Measurements from ENCODE around the gene RUSF1.
"Not testable (repeated sequence)": the region's sequence is repeated elsewhere in the genome, so short reads cannot be mapped to it uniquely, and the experiment has no call there.

The RUSF1 gene

GRCh38 chr16:31504159-31504558, 4.0 kb downstream of the RUSF1 start:
- TF ChIP-seq, protein P1, sequence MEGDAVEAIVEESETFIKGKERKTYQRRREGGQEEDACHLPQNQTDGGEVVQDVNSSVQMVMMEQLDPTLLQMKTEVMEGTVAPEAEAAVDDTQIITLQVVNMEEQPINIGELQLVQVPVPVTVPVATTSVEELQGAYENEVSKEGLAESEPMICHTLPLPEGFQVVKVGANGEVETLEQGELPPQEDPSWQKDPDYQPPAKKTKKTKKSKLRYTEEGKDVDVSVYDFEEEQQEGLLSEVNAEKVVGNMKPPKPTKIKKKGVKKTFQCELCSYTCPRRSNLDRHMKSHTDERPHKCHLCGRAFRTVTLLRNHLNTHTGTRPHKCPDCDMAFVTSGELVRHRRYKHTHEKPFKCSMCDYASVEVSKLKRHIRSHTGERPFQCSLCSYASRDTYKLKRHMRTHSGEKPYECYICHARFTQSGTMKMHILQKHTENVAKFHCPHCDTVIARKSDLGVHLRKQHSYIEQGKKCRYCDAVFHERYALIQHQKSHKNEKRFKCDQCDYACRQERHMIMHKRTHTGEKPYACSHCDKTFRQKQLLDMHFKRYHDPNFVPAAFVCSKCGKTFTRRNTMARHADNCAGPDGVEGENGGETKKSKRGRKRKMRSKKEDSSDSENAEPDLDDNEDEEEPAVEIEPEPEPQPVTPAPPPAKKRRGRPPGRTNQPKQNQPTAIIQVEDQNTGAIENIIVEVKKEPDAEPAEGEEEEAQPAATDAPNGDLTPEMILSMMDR (IDR thresholded peaks at IDR 0.05; ENCODE audit: extremely low read depth, insufficient read depth, missing control alignments): no peak
- DNase-seq (ENCODE audit: low spot score): no peak
- in situ Hi-C loops (cut with MboI; ENCODE audit: low pct_unique_long_range_greater_than_20kb, low sequenced_read_pairs, unreplicated experiment): loop anchor here (25.0 kb wide), 1 partner anchor 208 kb away; a partner anchor contains a TSS

- in situ Hi-C loops (cut with MboI; ENCODE audit: low pct_unique_long_range_greater_than_20kb, low sequenced_read_pairs, unreplicated experiment): loop anchor here (25.0 kb wide), 1 partner anchor 209 kb away; a partner anchor contains a TSS
Measured at GRCh38 chr16:31503555-31503954, 4.6 kb downstream of the RUSF1 start.

DNA sequence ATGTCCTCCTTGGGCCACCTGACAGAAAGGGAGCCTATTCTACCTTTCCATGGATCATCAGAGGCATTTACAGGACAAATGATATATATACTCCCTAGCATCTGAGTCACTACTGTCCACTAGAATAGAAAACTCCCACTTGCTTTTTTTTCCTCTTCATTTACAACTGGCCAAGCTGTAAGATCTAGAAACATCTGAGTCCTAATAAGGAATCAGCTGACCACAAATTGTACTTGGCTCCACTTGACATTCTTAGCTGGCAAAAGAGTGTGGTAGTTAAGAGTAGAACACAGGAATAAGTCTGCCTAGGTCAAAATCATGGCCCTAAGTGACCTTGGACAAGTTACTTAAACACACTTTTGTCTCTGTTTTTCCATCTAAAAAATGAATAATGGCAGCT, 5.2 kb downstream of the RUSF1 start:
- no peak for DNase-seq (ENCODE audit: low spot score)
- in situ Hi-C loops (cut with MboI; ENCODE audit: low pct_unique_long_range_greater_than_20kb, low sequenced_read_pairs, unreplicated experiment): loop anchor here (25.0 kb wide), 1 partner anchor 209 kb away; a partner anchor contains a TSS
- TF ChIP-seq, protein P1 (IDR thresholded peaks at IDR 0.05; ENCODE audit: extremely low read depth, insufficient read depth, missing control alignments): no peak

More at GRCh38 chr16:31503555-31503954, 4.6 kb downstream of the RUSF1 start:
- DNase-seq (ENCODE audit: low spot score): not testable (repeated sequence)

- in situ Hi-C loops (cut with MboI; ENCODE audit: low pct_unique_long_range_greater_than_20kb, low sequenced_read_pairs, unreplicated experiment): loop anchor here (25.0 kb wide), 1 partner anchor 210 kb away; a partner anchor contains a TSS
- TF ChIP-seq, protein P1 (IDR thresholded peaks at IDR 0.05; ENCODE audit: extremely low read depth, insufficient read depth, missing control alignments): no peak
- DNase-seq (ENCODE audit: low spot score): no peak
Measured at GRCh38 chr16:31501966-31502348, 6.2 kb downstream of the RUSF1 start.

DNA sequence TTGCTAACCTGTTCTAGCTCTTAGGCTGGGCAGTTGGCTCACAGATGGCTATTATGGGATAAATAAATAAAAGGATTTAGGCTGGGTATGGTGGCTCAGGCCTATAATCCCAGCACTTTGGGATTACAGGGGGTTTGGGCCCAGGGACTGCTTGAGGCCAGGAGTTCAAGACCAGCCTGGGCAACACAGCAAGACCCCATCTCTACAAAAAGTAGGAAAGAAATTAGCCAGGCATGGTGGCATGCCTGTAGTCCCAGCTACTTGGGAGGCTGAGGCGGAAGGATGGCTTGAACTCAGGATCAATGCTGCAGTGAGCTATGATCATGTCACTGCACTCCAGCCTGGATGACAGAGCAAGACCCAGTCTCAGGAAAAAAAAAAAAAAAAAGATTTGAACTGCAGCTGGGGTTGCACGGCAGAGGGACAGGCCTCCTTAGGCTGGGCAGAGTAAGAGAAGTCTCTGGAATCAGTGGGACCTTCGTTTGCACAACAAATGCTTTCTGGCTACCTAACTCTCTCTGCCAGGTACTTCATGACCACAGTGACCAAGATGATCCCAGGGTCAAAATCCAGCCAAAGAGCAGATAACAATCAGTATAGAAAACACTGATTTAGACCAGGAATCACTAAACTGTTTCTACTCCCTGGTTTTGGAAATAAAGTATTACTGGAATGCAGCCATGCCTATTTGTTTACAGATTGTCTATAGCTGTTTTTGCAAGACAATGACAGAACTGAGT, 6.8 kb downstream of the RUSF1 start:
- in situ Hi-C loops (cut with MboI; ENCODE audit: low pct_unique_long_range_greater_than_20kb, low sequenced_read_pairs, unreplicated experiment): loop anchor here (25.0 kb wide), 1 partner anchor 211 kb away; a partner anchor contains a TSS
- TF ChIP-seq, protein P1 (IDR thresholded peaks at IDR 0.05; ENCODE audit: extremely low read depth, insufficient read depth, missing control alignments): no peak
- no peak for DNase-seq (ENCODE audit: low spot score)

GRCh38 chr16:31499928-31500327, 8.3 kb downstream of the RUSF1 start:
- TF ChIP-seq, protein P1 (IDR thresholded peaks at IDR 0.05; ENCODE audit: extremely low read depth, insufficient read depth, missing control alignments): no peak
- DNase-seq (ENCODE audit: low spot score): no peak
- in situ Hi-C loops (cut with MboI; ENCODE audit: low pct_unique_long_range_greater_than_20kb, low sequenced_read_pairs, unreplicated experiment): loop anchor here (25.0 kb wide), 1 partner anchor 212 kb away; a partner anchor contains a TSS

- in situ Hi-C loops (cut with MboI; ENCODE audit: low pct_unique_long_range_greater_than_20kb, low sequenced_read_pairs, unreplicated experiment): no loop called here
Measured at GRCh38 chr16:31498493-31498892, 9.7 kb downstream of the RUSF1 start.

More at GRCh38 chr16:31498493-31498892, 9.7 kb downstream of the RUSF1 start:
- TF ChIP-seq, protein P1 (IDR thresholded peaks at IDR 0.05; ENCODE audit: extremely low read depth, insufficient read depth, missing control alignments): no peak
- no peak for DNase-seq (ENCODE audit: low spot score)
